Caco-2 (cell line): Measurements from ENCODE around the gene OR5A1. TPM values are rescaled to one million over a fixed set of nuclear protein-coding genes. Genes with fewer than 3 reads are reported as not detected.
"Not testable (repeated sequence)": the region's sequence is repeated elsewhere in the genome, so short reads cannot be mapped to it uniquely, and the experiment has no call there.

Experiments
- BruUV-seq: library from RNA; stranded (reverse); fragments of 400-500 nt; replicated peaks from 2 replicates; lab custom pipeline; 2021; lab: Mats Ljungman, UMichigan
- CTCF ChIA-PET: fragments of 300-600 bp; sonication (Branson Sonifier 250); formaldehyde crosslinking; loops from one replicate; lab custom pipeline; 2022; ENCODE audit warnings: antibody characterized with exemption; lab: Charles Lee
- POLR2A ChIA-PET: fragments of 300-600 bp; sonication (Branson Sonifier 250); formaldehyde crosslinking; loops from one replicate; lab custom pipeline; 2022; ENCODE audit warnings: antibody characterized with exemption; lab: Charles Lee
- DNase-seq, 2 experiments: peaks; one replicate each; pipeline versions ENCODE4 v3.0.0 to v3.0.0-alpha.2; 2020 to 2022
- H3K27me3 ChIP-seq: replicated peaks from 2 replicates; pipeline ENCODE4 v1.6.0; 2011; ENCODE audit warnings: low read length; ENCODE audit not compliant: control insufficient read depth, insufficient read depth
- H3K36me3 ChIP-seq: 2 replicates; pipeline ENCODE4 v1.5.1; 2011; ENCODE audit warnings: low read length; ENCODE audit not compliant: control insufficient read depth, insufficient read depth
- H3K4me1 ChIP-seq: fragments of 250-450 bp; sonication (Bioruptor Pico); 2 replicates; pipeline ENCODE4 v1.5.1; 2020; ENCODE audit warnings: mild to moderate bottlenecking
- H3K4me3 ChIP-seq: 2 replicates; pipeline ENCODE4 v1.5.1; 2011; ENCODE audit warnings: low read depth, mild to moderate bottlenecking, control low read depth, low read length
- H3K9me3 ChIP-seq: fragments of 250-450 bp; sonication (Bioruptor Pico); 2 replicates; pipeline ENCODE4 v1.5.1; 2020; ENCODE audit warnings: mild to moderate bottlenecking, moderate library complexity
- H3K27ac Mint-ChIP-seq: one replicate; pipeline ENCODE4 v1.8.0; 2022; ENCODE audit warnings: mixed read lengths; ENCODE audit not compliant: unreplicated experiment
- H3K27me3 Mint-ChIP-seq: one replicate; pipeline ENCODE4 v1.8.0; 2022; ENCODE audit warnings: mixed read lengths; ENCODE audit not compliant: insufficient read depth, unreplicated experiment
- H3K36me3 Mint-ChIP-seq: one replicate; pipeline ENCODE4 v1.8.0; 2022; ENCODE audit warnings: mild to moderate bottlenecking, mixed read lengths; ENCODE audit not compliant: insufficient read depth, unreplicated experiment
- H3K4me1 Mint-ChIP-seq: one replicate; pipeline ENCODE4 v1.8.0; 2022; ENCODE audit warnings: low read depth, mixed read lengths; ENCODE audit not compliant: unreplicated experiment
- H3K4me3 Mint-ChIP-seq: one replicate; pipeline ENCODE4 v1.8.0; 2022; ENCODE audit warnings: mild to moderate bottlenecking, moderate library complexity, mixed read lengths; ENCODE audit not compliant: unreplicated experiment
- H3K9me3 Mint-ChIP-seq: one replicate; pipeline ENCODE4 v1.8.0; 2022; ENCODE audit warnings: mixed read lengths; ENCODE audit not compliant: unreplicated experiment
- intact Hi-C: fragments of 100-400 bp; cut with micrococcal nuclease; formaldehyde crosslinking; loops from one replicate; pipeline ENCODE4 v1.10.0; 2022; ENCODE audit not compliant: unreplicated experiment
- total RNA-seq: library from RNA; stranded (reverse); gene quantifications from 2 replicates; pipeline ENCODE4 v1.2.3, GENCODE V29; 2022
- TF ChIP-seq, protein P1 (sequence below), 2 experiments: fragments of 200-600 bp in 1 of 2; IDR thresholded peaks; 1 replicate in 1 of 2; 2 replicates in 1 of 2; pipeline versions ENCODE4 v1.5.1 to v1.8.0; 2011 to 2022; ENCODE audit warnings: antibody characterized with exemption in 1 of 2, control low read depth in 1 of 2, inconsistent platforms in 1 of 2, low read depth in 1 of 2, low read length in 1 of 2, mild to moderate bottlenecking in 1 of 2, moderate library complexity in 1 of 2; ENCODE audit not compliant: insufficient read depth in 1 of 2, severe bottlenecking in 1 of 2, unreplicated experiment in 1 of 2

OR5A1 gene
- total RNA-seq, 1 experiment from 2014 or later = not detected

DNA sequence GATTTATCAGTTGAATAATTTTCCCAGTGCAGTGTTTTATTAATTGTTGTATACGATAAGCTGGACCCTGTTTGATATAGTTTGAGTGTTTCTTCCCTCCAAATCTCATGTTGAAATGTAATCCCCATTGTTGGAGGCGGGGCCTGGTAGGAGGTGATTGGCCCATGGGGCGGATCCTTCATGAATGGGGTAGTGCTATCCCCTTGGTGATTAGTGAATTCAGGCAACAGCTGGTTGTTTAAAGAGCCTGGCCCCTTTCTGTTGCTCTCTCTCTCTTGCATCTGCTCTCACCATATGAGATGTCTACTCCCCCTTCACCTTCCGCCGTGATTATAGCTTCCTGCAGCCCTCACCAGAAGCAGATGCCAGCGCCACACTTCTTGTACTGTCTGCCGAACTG, 1.5 kb downstream of the OR5A1 start:
- Histone ChIP-seq H3K4me1 (no peaks in the 10 kb centered on the region), H3K36me3 (no peaks in the 10 kb centered on the region), H3K9me3 (no peaks in the 10 kb centered on the region), H3K4me3 (no peak overlapping the region), H3K27me3 (no peaks in the 10 kb centered on the region)
- Mint-ChIP-seq H3K4me1 (no peaks in the 10 kb centered on the region), H3K27me3 (peaks cover 13% of the 10 kb centered on the region), H3K4me3 (no peak overlapping the region), H3K9me3 (no peaks in the 10 kb centered on the region), H3K27ac (no peak overlapping the region), H3K36me3 (no peaks in the 10 kb centered on the region)
- DNase-seq = no peak
- intact Hi-C loops = no loop called here
- CTCF ChIA-PET = no interaction called here
- POLR2A ChIA-PET = no interaction called here
- TF ChIP-seq, protein P1, sequence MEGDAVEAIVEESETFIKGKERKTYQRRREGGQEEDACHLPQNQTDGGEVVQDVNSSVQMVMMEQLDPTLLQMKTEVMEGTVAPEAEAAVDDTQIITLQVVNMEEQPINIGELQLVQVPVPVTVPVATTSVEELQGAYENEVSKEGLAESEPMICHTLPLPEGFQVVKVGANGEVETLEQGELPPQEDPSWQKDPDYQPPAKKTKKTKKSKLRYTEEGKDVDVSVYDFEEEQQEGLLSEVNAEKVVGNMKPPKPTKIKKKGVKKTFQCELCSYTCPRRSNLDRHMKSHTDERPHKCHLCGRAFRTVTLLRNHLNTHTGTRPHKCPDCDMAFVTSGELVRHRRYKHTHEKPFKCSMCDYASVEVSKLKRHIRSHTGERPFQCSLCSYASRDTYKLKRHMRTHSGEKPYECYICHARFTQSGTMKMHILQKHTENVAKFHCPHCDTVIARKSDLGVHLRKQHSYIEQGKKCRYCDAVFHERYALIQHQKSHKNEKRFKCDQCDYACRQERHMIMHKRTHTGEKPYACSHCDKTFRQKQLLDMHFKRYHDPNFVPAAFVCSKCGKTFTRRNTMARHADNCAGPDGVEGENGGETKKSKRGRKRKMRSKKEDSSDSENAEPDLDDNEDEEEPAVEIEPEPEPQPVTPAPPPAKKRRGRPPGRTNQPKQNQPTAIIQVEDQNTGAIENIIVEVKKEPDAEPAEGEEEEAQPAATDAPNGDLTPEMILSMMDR (IDR thresholded peaks at IDR 0.05; ENCODE audit: insufficient read depth in 1 of 2, low read depth in 1 of 2, low read length in 1 of 2, severe bottlenecking in 1 of 2, unreplicated experiment in 1 of 2) = no peak
- BruUV-seq = no TSS peak

DNA sequence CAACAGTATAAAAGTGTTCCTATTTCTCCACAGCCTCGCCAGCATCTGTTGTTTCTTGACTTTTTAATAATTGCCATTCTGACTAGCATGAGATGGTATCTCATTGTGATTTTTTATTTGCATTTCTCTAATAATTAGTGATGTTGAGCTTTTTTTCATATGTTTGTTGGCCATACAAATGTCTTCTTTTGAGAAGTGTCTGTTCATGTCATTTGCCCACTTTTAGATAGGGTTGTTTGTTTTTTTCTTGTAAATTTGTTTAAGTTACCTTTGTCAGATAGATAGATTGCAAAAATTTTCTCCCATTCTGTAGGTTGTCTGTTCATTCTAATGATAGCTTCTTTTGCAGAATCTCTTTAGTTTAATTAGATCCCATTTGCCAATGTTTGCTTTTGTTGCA, 9.4 kb downstream of the OR5A1 start:
- H3K9me3 Mint-ChIP-seq, H3K9me3 ChIP-seq, H3K36me3 Mint-ChIP-seq, DNase-seq, H3K27me3 ChIP-seq, intact Hi-C loops, H3K27ac Mint-ChIP-seq, H3K4me3 Mint-ChIP-seq, H3K4me1 Mint-ChIP-seq, H3K4me1 ChIP-seq, POLR2A ChIA-PET, BruUV-seq, H3K36me3 ChIP-seq, H3K4me3 ChIP-seq: not testable (repeated sequence)
- peaks cover 13% of the 10 kb centered on the region for H3K27me3 Mint-ChIP-seq
- CTCF ChIA-PET = interaction anchor here (0.6 kb wide), 1 partner anchor 1878 kb away, joined by 3 read pairs; no protein-coding TSS in a partner anchor

- TF ChIP-seq, protein P1 (IDR thresholded peaks at IDR 0.05; ENCODE audit: insufficient read depth in 1 of 2, low read depth in 1 of 2, low read length in 1 of 2, severe bottlenecking in 1 of 2, unreplicated experiment in 1 of 2) = no peak
- no peak for DNase-seq
- no peak overlapping the region for H3K27ac Mint-ChIP-seq
- no peaks in the 10 kb centered on the region for H3K4me1 ChIP-seq
- ChIA-PET POLR2A (no interaction called here), CTCF (no interaction called here)
- H3K36me3 ChIP-seq = no peaks in the 10 kb centered on the region
- no peak overlapping the region for H3K4me3 ChIP-seq
- peaks cover 7% of the 10 kb centered on the region; the same call in 1 of the 2 replicates for H3K9me3 ChIP-seq
- peaks cover 5% of the 10 kb centered on the region for H3K27me3 Mint-ChIP-seq
- BruUV-seq = no TSS peak
- intact Hi-C loops = no loop called here
- H3K4me3 Mint-ChIP-seq = no peak overlapping the region
- H3K4me1 Mint-ChIP-seq = no peaks in the 10 kb centered on the region
- no peaks in the 10 kb centered on the region for H3K36me3 Mint-ChIP-seq
- no peaks in the 10 kb centered on the region for H3K27me3 ChIP-seq
- H3K9me3 Mint-ChIP-seq = no peaks in the 10 kb centered on the region
These were observed 12.2 kb downstream of the OR5A1 start for GRCh38 chr11:59448484-59448883.

DNA sequence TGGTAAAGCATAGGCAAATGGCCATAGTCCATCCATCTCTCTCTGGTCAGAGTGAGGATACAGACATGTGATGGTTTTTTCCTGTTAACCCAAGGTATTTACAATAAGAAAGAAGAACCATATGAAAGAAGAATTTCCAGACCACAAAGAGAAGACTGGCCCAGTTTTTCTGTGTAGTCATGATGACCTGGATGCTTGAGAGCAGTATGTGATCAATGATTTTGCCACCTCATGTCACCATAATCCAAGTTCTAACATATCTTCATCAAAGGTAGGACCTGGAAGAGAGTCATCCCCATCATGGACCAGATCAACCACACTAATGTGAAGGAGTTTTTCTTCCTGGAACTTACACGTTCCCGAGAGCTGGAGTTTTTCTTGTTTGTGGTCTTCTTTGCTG, 20.4 kb downstream of the OR5A1 start, which contains the start of gene OR4D6:
TSS of gene OR4D6 (plus strand) at position 301 of the 400 bp plus-strand sequence. CDS start at position 301, 0 bp downstream.
- no peak within 1 kb of the TSS for H3K4me3 ChIP-seq
- no peak for DNase-seq
- TF ChIP-seq, protein P1 (IDR thresholded peaks at IDR 0.05; ENCODE audit: insufficient read depth in 1 of 2, low read depth in 1 of 2, low read length in 1 of 2, severe bottlenecking in 1 of 2, unreplicated experiment in 1 of 2) = no peak
- Mint-ChIP-seq H3K9me3 (peaks cover 11% of the 10 kb centered on the region), H3K4me3 (no peak within 1 kb of the TSS), H3K4me1 (peaks cover 7% of the 10 kb centered on the region), H3K27ac (no peak within 1 kb of the TSS), H3K36me3 (no peaks in the 10 kb centered on the region), H3K27me3 (peaks cover 6% of the 10 kb centered on the region)
- no TSS peak for BruUV-seq
- CTCF ChIA-PET = no interaction called here
- H3K4me1 ChIP-seq = no peaks in the 10 kb centered on the region
- POLR2A ChIA-PET = no interaction called here
- no peaks in the 10 kb centered on the region for H3K27me3 ChIP-seq
- H3K36me3 ChIP-seq = no peaks in the 10 kb centered on the region
- H3K9me3 ChIP-seq = peaks cover 5% of the 10 kb centered on the region
- intact Hi-C loops = no loop called here
